Gastrocnemius medialis (tissue), 4 donors: ENCODE measurements around the gene SCGB1C2. TPM values are rescaled to one million over a fixed set of nuclear protein-coding genes. Genes with fewer than 3 reads are reported as not detected.
"Not testable (repeated sequence)": the region's sequence is repeated elsewhere in the genome, so short reads cannot be mapped to it uniquely, and the experiment has no call there.

Source experiments
- ATAC-seq, 2 donors: fragments of 150-250 bp; one replicate each; pipeline ENCODE4 v1.9.1; 2016
- DNase-seq, 2 donors: peaks; one replicate each; pipeline ENCODE4 v3.0.0-alpha.2; 2019
- H3K27ac ChIP-seq, 4 donors: fragments of 200-600 bp; sonication (generic); 1 replicate in 1 of 4; 2 replicates in 3 of 4; pipeline ENCODE4 v1.5.1; 2016 to 2018; ENCODE audit warnings: mild to moderate bottlenecking in 2 of 4, moderate library complexity in 1 of 4
- H3K27me3 ChIP-seq, 3 donors: fragments of 200-600 bp; sonication (generic) in 2 of 3; 1 replicate in 1 of 3; 2 replicates in 2 of 3; pipeline versions ENCODE4 v1.5.1 to v1.6.0; 2016 to 2019; ENCODE audit warnings: mild to moderate bottlenecking in 1 of 3, moderate library complexity in 1 of 3
- H3K36me3 ChIP-seq, 2 donors: fragments of 200-600 bp; sonication (generic) in 1 of 2; one replicate each; pipeline ENCODE4 v1.5.1; 2017 to 2018
- H3K4me1 ChIP-seq, 2 donors: fragments of 200-600 bp; sonication (generic) in 1 of 2; one replicate each; pipeline ENCODE4 v1.5.1; 2016 to 2017; ENCODE audit warnings: mild to moderate bottlenecking in 2 of 2
- H3K4me3 ChIP-seq, 4 donors: fragments of 200-600 bp; sonication (generic) in 3 of 4; 1 replicate in 1 of 4; 2 replicates in 3 of 4; pipeline ENCODE4 v1.5.1; 2016 to 2019; ENCODE audit warnings: mild to moderate bottlenecking in 2 of 4
- H3K9me3 ChIP-seq, 3 donors: fragments of 200-600 bp; sonication (generic) in 2 of 3; 1 replicate in 1 of 3; 2 replicates in 2 of 3; pipeline ENCODE4 v1.5.1; 2016 to 2019
- in situ Hi-C, 4 donors: fragments of 200-750 bp; cut with MboI; loops; one replicate each; pipeline versions ENCODE4 v1.15.0 to v1.8.0; 2017; ENCODE audit warnings: low sequenced_read_pairs in 4 of 4
- intact Hi-C: fragments of 100-400 bp; cut with DNase I; formaldehyde crosslinking; loops from one replicate; pipeline ENCODE4 v1.15.1; 2023; ENCODE audit warnings: low total_unique reads
- total RNA-seq, 4 donors: library from RNA; depleted of rRNA; stranded (reverse); fragments of >200 nt; gene quantifications; one replicate each; pipeline versions ENCODE4 v1.1.0 to v1.2.3, GENCODE V29; 2016
- TF ChIP-seq, protein P1 (sequence below), 5 experiments: fragments of 450-650 bp in 3 of 5; fragments of 200-600 bp in 2 of 5; sonication (generic) in 2 of 5; IDR thresholded peaks in 4 of 5; conservative IDR thresholded peaks in 1 of 5; 1 replicate in 4 of 5; 2 replicates in 1 of 5; pipeline ENCODE4 v1.5.1; 2016 to 2019; ENCODE audit warnings: antibody characterized with exemption in 5 of 5, mild to moderate bottlenecking in 3 of 5, moderate library complexity in 3 of 5

The SCGB1C2 gene
- total RNA-seq, result not detected

DNA sequence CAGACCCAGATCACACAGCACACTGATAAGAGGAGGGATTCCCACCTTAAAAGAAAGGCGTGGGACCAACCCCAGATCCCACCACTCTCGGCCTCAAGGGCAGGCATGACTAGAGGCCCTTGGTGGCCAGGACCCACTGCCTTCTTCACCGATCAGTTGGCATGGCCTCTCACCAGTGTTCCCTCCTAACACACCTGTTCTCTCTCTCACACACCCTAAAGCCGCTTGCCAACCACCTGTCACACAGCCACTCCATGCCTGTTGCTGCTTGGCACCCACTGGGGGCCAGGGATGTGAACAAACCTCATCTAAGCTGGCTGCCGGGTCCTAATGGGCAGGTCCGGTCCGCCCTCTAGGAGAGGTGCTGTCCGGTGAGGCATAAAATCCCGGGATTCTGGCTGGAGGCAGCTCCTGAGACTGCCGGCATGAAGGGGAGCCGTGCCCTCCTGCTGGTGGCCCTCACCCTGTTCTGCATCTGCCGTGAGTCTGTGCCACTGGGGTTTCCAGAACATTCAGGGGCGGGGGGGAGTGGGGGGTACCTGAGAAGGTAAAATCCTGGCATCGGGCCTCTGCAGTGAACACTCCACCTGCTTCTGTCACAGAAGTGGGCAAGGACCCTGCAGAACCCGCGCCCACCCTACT is at the start of gene SCGB1C2:
SCGB1C2 (plus strand) TSS at position 404 of the 642 bp plus-strand sequence; CDS start at position 426, 22 bp downstream.
- DNase-seq, ATAC-seq: not testable (repeated sequence)

DNA sequence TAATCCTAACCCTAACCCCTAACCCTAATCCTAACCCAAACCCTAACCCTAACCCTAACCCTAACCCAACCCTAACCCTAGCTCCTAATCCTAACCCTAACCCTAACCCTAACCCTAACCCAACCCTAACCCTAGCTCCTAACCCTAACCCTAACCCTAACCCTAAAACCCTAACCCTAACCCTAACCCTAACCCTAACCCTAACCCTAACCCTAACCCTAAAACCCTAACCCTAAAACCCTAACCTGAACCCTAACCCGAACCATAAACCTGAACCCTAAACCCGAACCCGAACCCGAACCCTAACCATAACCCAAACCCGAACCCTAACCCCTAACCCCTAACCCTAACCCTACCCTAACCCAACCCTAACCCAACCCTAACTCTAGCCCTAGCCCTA is 24.3 kb upstream of the SCGB1C2 start:
- in situ Hi-C loops, H3K9me3 ChIP-seq, DNase-seq, ATAC-seq, H3K27ac ChIP-seq, H3K4me3 ChIP-seq, H3K27me3 ChIP-seq, H3K4me1 ChIP-seq, intact Hi-C loops, H3K36me3 ChIP-seq: not testable (repeated sequence)

More for the DNA sequence above, at the start of gene SCGB1C2:
- H3K4me3 ChIP-seq, H3K36me3 ChIP-seq, H3K27ac ChIP-seq, H3K27me3 ChIP-seq, H3K9me3 ChIP-seq, H3K4me1 ChIP-seq, intact Hi-C loops, in situ Hi-C loops: not testable (repeated sequence)

DNA sequence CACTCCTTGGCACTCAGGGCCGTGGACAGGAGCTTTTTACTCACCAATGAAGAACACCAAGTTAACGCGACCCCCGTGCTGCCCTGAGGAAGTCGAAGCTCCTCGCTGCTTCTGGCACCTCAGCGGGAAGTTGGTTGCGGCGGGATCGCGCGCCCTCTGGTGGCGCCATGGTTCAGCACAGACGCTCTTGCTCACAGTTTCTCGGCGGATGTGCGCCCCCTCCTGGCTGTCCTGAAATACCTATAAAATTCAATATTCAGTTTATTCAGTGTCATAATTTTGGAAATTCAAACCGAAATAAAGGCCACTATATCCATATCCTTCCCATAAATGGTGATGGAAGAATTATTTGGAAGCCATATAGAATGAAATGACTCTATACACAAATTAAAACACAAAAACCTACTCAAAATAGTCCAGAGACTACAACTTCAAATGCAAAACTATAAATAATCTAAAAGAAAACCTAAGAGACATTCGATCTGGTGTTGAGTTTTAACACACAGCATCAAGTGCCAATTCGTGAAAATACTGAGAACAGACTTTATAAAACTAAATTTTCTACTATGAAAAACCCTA is 18.9 kb upstream of the SCGB1C2 start:
- intact Hi-C loops, H3K27me3 ChIP-seq, in situ Hi-C loops, DNase-seq, H3K9me3 ChIP-seq, H3K27ac ChIP-seq, H3K4me1 ChIP-seq, H3K4me3 ChIP-seq, ATAC-seq, H3K36me3 ChIP-seq: not testable (repeated sequence)
- TF ChIP-seq, protein P1, sequence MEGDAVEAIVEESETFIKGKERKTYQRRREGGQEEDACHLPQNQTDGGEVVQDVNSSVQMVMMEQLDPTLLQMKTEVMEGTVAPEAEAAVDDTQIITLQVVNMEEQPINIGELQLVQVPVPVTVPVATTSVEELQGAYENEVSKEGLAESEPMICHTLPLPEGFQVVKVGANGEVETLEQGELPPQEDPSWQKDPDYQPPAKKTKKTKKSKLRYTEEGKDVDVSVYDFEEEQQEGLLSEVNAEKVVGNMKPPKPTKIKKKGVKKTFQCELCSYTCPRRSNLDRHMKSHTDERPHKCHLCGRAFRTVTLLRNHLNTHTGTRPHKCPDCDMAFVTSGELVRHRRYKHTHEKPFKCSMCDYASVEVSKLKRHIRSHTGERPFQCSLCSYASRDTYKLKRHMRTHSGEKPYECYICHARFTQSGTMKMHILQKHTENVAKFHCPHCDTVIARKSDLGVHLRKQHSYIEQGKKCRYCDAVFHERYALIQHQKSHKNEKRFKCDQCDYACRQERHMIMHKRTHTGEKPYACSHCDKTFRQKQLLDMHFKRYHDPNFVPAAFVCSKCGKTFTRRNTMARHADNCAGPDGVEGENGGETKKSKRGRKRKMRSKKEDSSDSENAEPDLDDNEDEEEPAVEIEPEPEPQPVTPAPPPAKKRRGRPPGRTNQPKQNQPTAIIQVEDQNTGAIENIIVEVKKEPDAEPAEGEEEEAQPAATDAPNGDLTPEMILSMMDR (IDR thresholded peaks at IDR 0.05 in 4 of 5, conservative IDR thresholded peaks at IDR 0.05 in 1 of 5), result peak in 2 of 5 experiments; percentile 27 to 44

DNA sequence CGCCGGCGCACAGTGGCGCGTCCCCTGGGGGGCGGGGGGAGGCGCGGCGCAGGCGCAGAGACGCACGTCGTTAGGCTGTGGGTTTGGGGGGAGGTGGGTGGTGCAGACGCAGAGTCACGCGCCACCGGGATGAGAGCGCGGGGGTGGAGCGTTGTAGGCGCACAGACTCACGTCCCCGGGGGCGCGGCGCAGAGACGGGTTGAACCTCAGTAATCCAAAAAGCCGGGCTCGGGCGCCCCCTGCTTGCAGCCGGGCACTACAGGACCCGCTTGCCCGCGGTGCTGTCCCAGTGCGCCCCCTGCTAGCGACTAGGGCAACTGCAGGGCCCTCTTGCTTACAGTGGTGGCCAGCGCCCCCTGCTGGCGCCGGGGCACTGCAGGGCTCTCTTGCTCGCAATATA is 3.4 kb upstream of the SCGB1C2 start:
- H3K27me3 ChIP-seq, H3K4me1 ChIP-seq, H3K36me3 ChIP-seq, DNase-seq, H3K9me3 ChIP-seq, H3K27ac ChIP-seq, H3K4me3 ChIP-seq, ATAC-seq, in situ Hi-C loops, intact Hi-C loops: not testable (repeated sequence)

DNA sequence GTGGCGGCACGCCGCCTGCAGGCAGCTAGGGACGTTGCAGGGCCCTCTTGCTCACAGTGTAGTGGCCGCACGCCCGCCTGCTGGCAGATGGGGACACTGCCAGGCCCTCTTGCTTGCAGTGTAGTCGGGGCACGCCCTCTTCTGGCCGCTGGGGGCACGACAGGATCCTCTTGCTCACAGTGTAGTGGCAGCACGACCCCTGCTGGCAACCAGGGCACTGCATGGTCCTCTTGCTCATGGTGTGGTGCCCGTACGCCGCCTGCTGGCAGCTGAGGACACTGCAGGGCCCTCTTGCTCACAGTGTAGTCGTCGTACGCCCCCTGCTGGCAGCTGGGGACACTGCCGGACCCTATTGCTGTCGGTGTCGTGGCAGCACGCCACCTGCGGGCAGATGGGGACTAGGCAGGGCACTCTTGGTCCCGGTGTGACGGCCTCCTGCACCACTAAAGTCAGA is 3.0 kb upstream of the SCGB1C2 start:
- DNase-seq, in situ Hi-C loops, H3K36me3 ChIP-seq: not testable (repeated sequence)

DNA sequence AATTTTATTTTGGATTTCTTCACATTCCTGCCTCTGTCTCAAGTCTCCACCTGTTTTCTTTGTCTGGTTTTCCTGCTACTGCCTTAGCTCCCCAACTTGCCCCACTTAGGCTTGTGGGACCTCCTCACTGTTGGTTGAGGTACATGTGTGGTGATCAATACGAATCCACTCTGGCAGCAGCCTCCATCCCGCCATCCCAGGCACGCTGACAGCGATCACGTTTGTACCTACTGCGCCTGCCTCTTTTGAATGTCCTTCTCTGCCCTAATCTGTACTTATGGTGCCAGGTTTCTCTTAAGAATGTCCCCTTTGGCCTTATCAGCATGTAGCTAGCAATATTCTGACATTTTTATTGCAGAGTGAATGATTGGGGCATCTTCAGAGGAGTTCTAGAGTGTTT is 2.3 kb upstream of the SCGB1C2 start:
- in situ Hi-C loops, ATAC-seq, DNase-seq, H3K27ac ChIP-seq, H3K4me1 ChIP-seq, H3K36me3 ChIP-seq, H3K9me3 ChIP-seq, H3K27me3 ChIP-seq, intact Hi-C loops, H3K4me3 ChIP-seq: not testable (repeated sequence)

More for the DNA sequence above, 3.0 kb upstream of the SCGB1C2 start:
- ATAC-seq, intact Hi-C loops, H3K4me3 ChIP-seq, H3K27me3 ChIP-seq, H3K27ac ChIP-seq, H3K9me3 ChIP-seq, H3K4me1 ChIP-seq: not testable (repeated sequence)

DNA sequence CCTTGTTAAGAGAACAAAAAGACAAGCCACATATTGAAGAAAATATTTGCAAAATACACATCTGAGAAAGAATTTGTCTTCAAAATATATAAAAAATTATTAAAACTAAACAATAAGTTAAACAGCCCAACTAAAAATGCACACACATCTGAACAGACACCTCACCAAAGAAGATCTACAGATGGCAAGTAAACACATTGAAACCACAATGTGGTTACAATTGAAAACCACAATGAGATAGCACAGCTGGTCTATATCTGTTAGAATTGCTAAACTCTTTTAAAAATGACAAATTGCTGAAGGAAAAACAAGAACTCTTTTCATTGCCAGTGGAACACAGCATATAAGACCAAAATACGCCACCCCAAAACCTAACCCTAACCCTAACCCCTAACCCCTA is 1.5 kb upstream of the SCGB1C2 start:
- H3K4me3 ChIP-seq, ATAC-seq, H3K4me1 ChIP-seq, in situ Hi-C loops, H3K27ac ChIP-seq, DNase-seq, H3K9me3 ChIP-seq, H3K36me3 ChIP-seq, intact Hi-C loops, H3K27me3 ChIP-seq: not testable (repeated sequence)
